SK-N-SH (cell line): ENCODE results near the gene ANKRD11. TPM values are rescaled to one million over a fixed set of nuclear protein-coding genes. Genes with fewer than 3 reads are reported as not detected.
"Not testable (repeated sequence)": the region's sequence is repeated elsewhere in the genome, so short reads cannot be mapped to it uniquely, and the experiment has no call there.

Source experiments
- CTCF ChIA-PET: fragments of 300-600, 350-600 bp; formaldehyde crosslinking; extraction: SDS; loops from one replicate; lab custom pipeline; 2021; lab: Yijun Ruan, JAX
- POLR2A ChIA-PET: fragments of 350-600 bp; sonication (Branson Sonifier 250); formaldehyde crosslinking; extraction: SDS; loops from one replicate; lab custom pipeline; 2020; ENCODE audit warnings: antibody characterized with exemption, inconsistent platforms; lab: Yijun Ruan, JAX
- DNase-seq: peaks from one replicate; pipeline ENCODE4 v3.0.0; 2012
- H2AFZ ChIP-seq: fragments of 200-600 bp; sonication (generic); 2 replicates; pipeline ENCODE4 v1.8.1; 2016; ENCODE audit warnings: antibody characterized with exemption, mild to moderate bottlenecking, low read depth
- H3F3A ChIP-seq: fragments of 200-600 bp; sonication (generic); replicated peaks from 2 replicates; pipeline ENCODE3; 2016; ENCODE audit warnings: antibody characterized with exemption, mild to moderate bottlenecking; ENCODE audit not compliant: insufficient read depth
- H3K27ac ChIP-seq, 2 experiments: fragments of 200-500 bp in 1 of 2; fragments of 200-600 bp in 1 of 2; sonication (Bioruptor generic) in 1 of 2; sonication (generic), shearing (Covaris generic) in 1 of 2; 2 replicates each; pipeline versions ENCODE4 v1.5.1 to v1.6.1; 2014 to 2016; ENCODE audit warnings: low read depth in 2 of 2, inconsistent platforms in 1 of 2, low read length in 1 of 2, mild to moderate bottlenecking in 1 of 2, mixed read lengths in 1 of 2
- H3K27me3 ChIP-seq: fragments of 200-600 bp; sonication (generic), shearing (Covaris generic); 2 replicates; pipeline ENCODE4 v1.6.1; 2016; ENCODE audit warnings: mixed run types; ENCODE audit not compliant: insufficient read depth
- H3K36me3 ChIP-seq, 2 experiments: fragments of 200-500 bp in 1 of 2; fragments of 200-600 bp in 1 of 2; sonication (Bioruptor generic) in 1 of 2; sonication (generic) in 1 of 2; replicated peaks in 1 of 2; 2 replicates each; pipeline versions ENCODE3 to v1.5.1; 2014 to 2016; ENCODE audit warnings: low read length in 1 of 2, mild to moderate bottlenecking in 1 of 2; ENCODE audit not compliant: insufficient read depth in 2 of 2, control insufficient read depth in 1 of 2
- H3K4me1 ChIP-seq, 2 experiments: fragments of 200-500 bp in 1 of 2; fragments of 200-600 bp in 1 of 2; sonication (Bioruptor generic) in 1 of 2; sonication (generic), shearing (Covaris generic) in 1 of 2; 2 replicates each; pipeline versions ENCODE4 v1.5.1 to v1.6.1; 2014 to 2016; ENCODE audit warnings: low read depth in 1 of 2, low read length in 1 of 2, mixed run types in 1 of 2; ENCODE audit not compliant: insufficient read depth in 2 of 2, control insufficient read depth in 1 of 2
- H3K4me2 ChIP-seq: fragments of 200-600 bp; sonication (generic), shearing (Covaris generic); 2 replicates; pipeline ENCODE4 v1.6.1; 2017; ENCODE audit warnings: mixed run types
- H3K4me3 ChIP-seq, 2 experiments: fragments of 200-500 bp in 1 of 2; fragments of 200-600 bp in 1 of 2; sonication (Bioruptor generic) in 1 of 2; sonication (generic), shearing (Covaris generic) in 1 of 2; 2 replicates each; pipeline versions ENCODE4 v1.5.1 to v1.8.1; 2014 to 2016; ENCODE audit warnings: low read depth in 2 of 2, inconsistent platforms in 1 of 2, low read length in 1 of 2, mild to moderate bottlenecking in 1 of 2, mixed read lengths in 1 of 2, moderate library complexity in 1 of 2
- H3K79me2 ChIP-seq: fragments of 200-600 bp; sonication (generic); 2 replicates; pipeline ENCODE4 v1.8.1; 2017; ENCODE audit warnings: mild to moderate bottlenecking; ENCODE audit not compliant: insufficient read depth
- H3K9ac ChIP-seq: fragments of 200-600 bp; sonication (generic); 2 replicates; pipeline ENCODE4 v1.6.1; 2017; ENCODE audit warnings: mixed run types
- H3K9me2 ChIP-seq: fragments of 200-600 bp; sonication (generic); 2 replicates; pipeline ENCODE4 v1.6.1; 2017; ENCODE audit warnings: mixed run types
- H3K9me3 ChIP-seq: fragments of 200-600 bp; sonication (generic); 2 replicates; pipeline ENCODE4 v1.6.1; 2017; ENCODE audit warnings: mixed run types, mild to moderate bottlenecking, moderate library complexity
- H4K20me1 ChIP-seq: fragments of 200-600 bp; sonication (generic); 2 replicates; pipeline ENCODE4 v1.6.1; 2017; ENCODE audit warnings: mild to moderate bottlenecking, mixed run types; ENCODE audit not compliant: insufficient read depth
- CTCF ChIP-seq: fragments of 200-600 bp; sonication (generic); IDR thresholded peaks from 2 replicates; pipeline ENCODE4 v1.6.1; 2017; ENCODE audit warnings: antibody characterized with exemption, mild to moderate bottlenecking, moderate library complexity
- FOSL2 ChIP-seq: IDR thresholded peaks from 2 replicates; pipeline ENCODE4 v1.4.0; 2012; ENCODE audit warnings: low read depth, mild to moderate bottlenecking, moderate library complexity, borderline replicate concordance
- FOXM1 ChIP-seq: IDR thresholded peaks from 2 replicates; pipeline ENCODE4 v1.4.0; 2012; ENCODE audit warnings: low read depth, mild to moderate bottlenecking
- MEF2A ChIP-seq: IDR thresholded peaks from 2 replicates; pipeline ENCODE4 v1.4.0; 2012; ENCODE audit warnings: low read depth, borderline replicate concordance
- MXI1 ChIP-seq: IDR thresholded peaks from 2 replicates; pipeline ENCODE4 v1.6.1; 2012; ENCODE audit warnings: mild to moderate bottlenecking, low read depth, low read length, improper control_type of control experiment
- RAD21 ChIP-seq: IDR thresholded peaks from 2 replicates; pipeline ENCODE4 v1.6.1; 2012; ENCODE audit warnings: mild to moderate bottlenecking, low read length
- SMC3 ChIP-seq: IDR thresholded peaks from 2 replicates; pipeline ENCODE4 v1.6.1; 2012; ENCODE audit warnings: low read depth, low read length, improper control_type of control experiment
- TEAD4 ChIP-seq: IDR thresholded peaks from 2 replicates; pipeline ENCODE4 v1.4.0; 2012; ENCODE audit warnings: mild to moderate bottlenecking, borderline replicate concordance; ENCODE audit not compliant: insufficient read depth
- USF2 ChIP-seq: fragments of 150-350 bp; IDR thresholded peaks from 2 replicates; pipeline ENCODE4 v1.6.1; 2017; ENCODE audit warnings: antibody characterized with exemption, low read length, low read depth, borderline replicate concordance
- WGBS: methylation state at CpG from one replicate; pipeline ENCODE4 v1.1.6; 2017; ENCODE audit warnings: low lambda C conversion rate; 5-methylcytosine and 5-hydroxymethylcytosine counted together
- polyA plus RNA-seq, 3 experiments: library from polyadenylated mRNA; depleted of rRNA; stranded (reverse); fragments of >200 nt; gene quantifications; 2 replicates each; pipeline ENCODE4 v1.2.3, GENCODE V29; 2012
- TF ChIP-seq, protein P1 (sequence below): IDR thresholded peaks from 2 replicates; pipeline ENCODE4 v1.6.1; 2012; ENCODE audit warnings: mild to moderate bottlenecking, low read depth, low read length, moderate library complexity
- TF ChIP-seq, protein P2 (sequence below): IDR thresholded peaks from 2 replicates; pipeline ENCODE4 v1.4.0; 2012; ENCODE audit warnings: low read depth, borderline replicate concordance
- TF ChIP-seq, protein P3 (sequence below): fragments of 150-350 bp; IDR thresholded peaks from 2 replicates; pipeline ENCODE4 v1.6.1; 2016; ENCODE audit warnings: mild to moderate bottlenecking, low read depth, low read length

ANKRD11 gene
- polyA plus RNA-seq, 1 of the 3 experiments (the other 2 are of a cell fraction): 50.2 TPM

GRCh38 chr16:89383095-89384003, 107.0 kb downstream of the ANKRD11 start:
- H3K79me2 ChIP-seq: peaks cover 100% of the 10 kb centered on the region
- peak overlapping the region; percentile 5; the same call in 1 of the 2 replicates for H3K4me2 ChIP-seq
- H4K20me1 ChIP-seq: peaks cover 100% of the 10 kb centered on the region
- peaks cover 4% of the 10 kb centered on the region for H3F3A ChIP-seq
- ChIA-PET POLR2A (no interaction called here), CTCF (interaction anchor here (0.9 to 1.6 kb wide), 6 partner anchors 12 to 175 kb away, joined by 3 to 4 read pairs (median 3); no protein-coding TSS in a partner anchor)
- H3K9ac ChIP-seq: no peak overlapping the region
- TF ChIP-seq TEAD4 (no peak), FOXM1 (no peak), FOSL2 (no peak), USF2 (no peak), CTCF (peak; percentile 12; the same call in 1 of the 2 replicates), RAD21 (peak; percentile 22; the same call in 1 of the 2 replicates), MEF2A (no peak), MXI1 (peak; percentile 70), SMC3 (no peak; the same call in 1 of the 2 replicates)
- TF ChIP-seq, protein P1, sequence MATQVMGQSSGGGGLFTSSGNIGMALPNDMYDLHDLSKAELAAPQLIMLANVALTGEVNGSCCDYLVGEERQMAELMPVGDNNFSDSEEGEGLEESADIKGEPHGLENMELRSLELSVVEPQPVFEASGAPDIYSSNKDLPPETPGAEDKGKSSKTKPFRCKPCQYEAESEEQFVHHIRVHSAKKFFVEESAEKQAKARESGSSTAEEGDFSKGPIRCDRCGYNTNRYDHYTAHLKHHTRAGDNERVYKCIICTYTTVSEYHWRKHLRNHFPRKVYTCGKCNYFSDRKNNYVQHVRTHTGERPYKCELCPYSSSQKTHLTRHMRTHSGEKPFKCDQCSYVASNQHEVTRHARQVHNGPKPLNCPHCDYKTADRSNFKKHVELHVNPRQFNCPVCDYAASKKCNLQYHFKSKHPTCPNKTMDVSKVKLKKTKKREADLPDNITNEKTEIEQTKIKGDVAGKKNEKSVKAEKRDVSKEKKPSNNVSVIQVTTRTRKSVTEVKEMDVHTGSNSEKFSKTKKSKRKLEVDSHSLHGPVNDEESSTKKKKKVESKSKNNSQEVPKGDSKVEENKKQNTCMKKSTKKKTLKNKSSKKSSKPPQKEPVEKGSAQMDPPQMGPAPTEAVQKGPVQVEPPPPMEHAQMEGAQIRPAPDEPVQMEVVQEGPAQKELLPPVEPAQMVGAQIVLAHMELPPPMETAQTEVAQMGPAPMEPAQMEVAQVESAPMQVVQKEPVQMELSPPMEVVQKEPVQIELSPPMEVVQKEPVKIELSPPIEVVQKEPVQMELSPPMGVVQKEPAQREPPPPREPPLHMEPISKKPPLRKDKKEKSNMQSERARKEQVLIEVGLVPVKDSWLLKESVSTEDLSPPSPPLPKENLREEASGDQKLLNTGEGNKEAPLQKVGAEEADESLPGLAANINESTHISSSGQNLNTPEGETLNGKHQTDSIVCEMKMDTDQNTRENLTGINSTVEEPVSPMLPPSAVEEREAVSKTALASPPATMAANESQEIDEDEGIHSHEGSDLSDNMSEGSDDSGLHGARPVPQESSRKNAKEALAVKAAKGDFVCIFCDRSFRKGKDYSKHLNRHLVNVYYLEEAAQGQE: no peak
- TF ChIP-seq, protein P2, sequence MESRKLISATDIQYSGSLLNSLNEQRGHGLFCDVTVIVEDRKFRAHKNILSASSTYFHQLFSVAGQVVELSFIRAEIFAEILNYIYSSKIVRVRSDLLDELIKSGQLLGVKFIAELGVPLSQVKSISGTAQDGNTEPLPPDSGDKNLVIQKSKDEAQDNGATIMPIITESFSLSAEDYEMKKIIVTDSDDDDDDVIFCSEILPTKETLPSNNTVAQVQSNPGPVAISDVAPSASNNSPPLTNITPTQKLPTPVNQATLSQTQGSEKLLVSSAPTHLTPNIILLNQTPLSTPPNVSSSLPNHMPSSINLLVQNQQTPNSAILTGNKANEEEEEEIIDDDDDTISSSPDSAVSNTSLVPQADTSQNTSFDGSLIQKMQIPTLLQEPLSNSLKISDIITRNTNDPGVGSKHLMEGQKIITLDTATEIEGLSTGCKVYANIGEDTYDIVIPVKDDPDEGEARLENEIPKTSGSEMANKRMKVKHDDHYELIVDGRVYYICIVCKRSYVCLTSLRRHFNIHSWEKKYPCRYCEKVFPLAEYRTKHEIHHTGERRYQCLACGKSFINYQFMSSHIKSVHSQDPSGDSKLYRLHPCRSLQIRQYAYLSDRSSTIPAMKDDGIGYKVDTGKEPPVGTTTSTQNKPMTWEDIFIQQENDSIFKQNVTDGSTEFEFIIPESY: no peak
- TF ChIP-seq, protein P3, sequence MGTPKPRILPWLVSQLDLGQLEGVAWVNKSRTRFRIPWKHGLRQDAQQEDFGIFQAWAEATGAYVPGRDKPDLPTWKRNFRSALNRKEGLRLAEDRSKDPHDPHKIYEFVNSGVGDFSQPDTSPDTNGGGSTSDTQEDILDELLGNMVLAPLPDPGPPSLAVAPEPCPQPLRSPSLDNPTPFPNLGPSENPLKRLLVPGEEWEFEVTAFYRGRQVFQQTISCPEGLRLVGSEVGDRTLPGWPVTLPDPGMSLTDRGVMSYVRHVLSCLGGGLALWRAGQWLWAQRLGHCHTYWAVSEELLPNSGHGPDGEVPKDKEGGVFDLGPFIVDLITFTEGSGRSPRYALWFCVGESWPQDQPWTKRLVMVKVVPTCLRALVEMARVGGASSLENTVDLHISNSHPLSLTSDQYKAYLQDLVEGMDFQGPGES: no peak
- no peak overlapping the region for H2AFZ ChIP-seq
- no peaks in the 10 kb centered on the region for H3K9me2 ChIP-seq
- peaks cover 10 to 21% of the 10 kb centered on the region in 2 experiments; a peak in 2 of 4 replicates for H3K4me1 ChIP-seq
- no peak overlapping the region for H3K4me3 ChIP-seq
- H3K27ac ChIP-seq: peak overlapping the region; percentile 20 to 54; a peak in 3 of 4 replicates
- no peaks in the 10 kb centered on the region for H3K9me3 ChIP-seq
- peak; percentile 89 for DNase-seq
- H3K27me3 ChIP-seq: no peaks in the 10 kb centered on the region
- 66% methylated on average over 18 of the region's 29 CpGs for WGBS
- no peaks in the 10 kb centered on the region for H3K36me3 ChIP-seq

- H3K36me3 ChIP-seq, H3F3A ChIP-seq, H3K4me3 ChIP-seq, H3K9me3 ChIP-seq, POLR2A ChIA-PET, H3K9ac ChIP-seq, H3K27me3 ChIP-seq, DNase-seq, H2AFZ ChIP-seq, H3K9me2 ChIP-seq: not testable (repeated sequence)
- Histone ChIP-seq H3K79me2 (peaks cover 100% of the 10 kb centered on the region), H4K20me1 (peaks cover 100% of the 10 kb centered on the region), H3K4me1 (peaks cover 10 to 21% of the 10 kb centered on the region in 2 experiments; a peak in 2 of 4 replicates), H3K27ac (peak overlapping the region in 1 of 2 experiments; percentile 20; a peak in 2 of 4 replicates), H3K4me2 (0 out of 2 replicates have a peak overlapping the region, but pooled peaks have one; percentile 5)
- CTCF ChIA-PET: interaction anchor here (0.9 to 1.6 kb wide), 5 partner anchors 13 to 176 kb away, joined by 3 to 4 read pairs (median 3); no protein-coding TSS in a partner anchor
- 89% methylated on average over 4 of the region's 5 CpGs for WGBS
Observed at GRCh38 chr16:89382555-89382954, 107.8 kb downstream of the ANKRD11 start.
